Inferior parietal cortex (tissue), 1 donor: ENCODE results near the gene ZEB1.
"Not testable (repeated sequence)": the region's sequence is repeated elsewhere in the genome, so short reads cannot be mapped to it uniquely, and the experiment has no call there.

ENCODE experiments used
- DNase-seq: peaks from one replicate; pipeline ENCODE4 v3.0.0-alpha.2; 2016; ENCODE audit errors: extremely low spot score

Gene ZEB1

GRCh38 chr10:31507427-31507826 is 188.4 kb downstream of the ZEB1 start:
- DNase-seq, result no peak

GRCh38 chr10:31508234-31508633 is 189.2 kb downstream of the ZEB1 start:
- no peak for DNase-seq

GRCh38 chr10:31508882-31509281 is 189.9 kb downstream of the ZEB1 start:
- no peak for DNase-seq

- no peak for DNase-seq
Observed at GRCh38 chr10:31509989-31510388, 191.0 kb downstream of the ZEB1 start.

- no peak for DNase-seq
Observed at GRCh38 chr10:31515116-31515515, 196.1 kb downstream of the ZEB1 start.

GRCh38 chr10:31515819-31516402 is 196.9 kb downstream of the ZEB1 start:
- no peak for DNase-seq

- no peak for DNase-seq
Observed at GRCh38 chr10:31520986-31521831, 202.2 kb downstream of the ZEB1 start.

GRCh38 chr10:31522820-31523219 is 203.8 kb downstream of the ZEB1 start:
- DNase-seq, result no peak

GRCh38 chr10:31524460-31524859 is 205.4 kb downstream of the ZEB1 start:
- no peak for DNase-seq

- DNase-seq, result no peak
Observed at GRCh38 chr10:31526178-31526577, 207.2 kb downstream of the ZEB1 start.

GRCh38 chr10:31526681-31527080 is 207.7 kb downstream of the ZEB1 start:
- no peak for DNase-seq

- DNase-seq, result no peak
Observed at GRCh38 chr10:31528831-31529230, 209.8 kb downstream of the ZEB1 start.

GRCh38 chr10:31536302-31536701 is 217.3 kb downstream of the ZEB1 start:
- no peak for DNase-seq

- DNase-seq, result no peak
Observed at GRCh38 chr10:31549896-31550295, 230.9 kb downstream of the ZEB1 start.

- DNase-seq, result no peak
Observed at GRCh38 chr10:31554556-31554955, 235.5 kb downstream of the ZEB1 start.

- DNase-seq, result no peak
Observed at GRCh38 chr10:31557854-31558253, 238.8 kb downstream of the ZEB1 start.

GRCh38 chr10:31568252-31568861 is 249.3 kb downstream of the ZEB1 start:
- not testable (repeated sequence) for DNase-seq

GRCh38 chr10:31574577-31574976 is 255.6 kb downstream of the ZEB1 start:
- DNase-seq, result no peak

GRCh38 chr10:31578181-31578852 is 259.3 kb downstream of the ZEB1 start:
- no peak for DNase-seq

GRCh38 chr10:31578951-31579350 is 259.9 kb downstream of the ZEB1 start:
- no peak for DNase-seq
